H1 (cell line): Measurements from ENCODE around the gene ZMYND15. TPM values are rescaled to one million over a fixed set of nuclear protein-coding genes. Genes with fewer than 3 reads are reported as not detected.

Experiments
- ATF2 ChIP-seq: IDR thresholded peaks from 2 replicates; pipeline ENCODE4 v1.6.1; 2012; ENCODE audit warnings: low read length, inconsistent platforms
- CTCF ChIP-seq, 3 experiments: IDR thresholded peaks; 1 replicate in 2 of 3; 2 replicates in 1 of 3; pipeline versions ENCODE4 v1.5.1 to v1.6.1; 2011; ENCODE audit warnings: low read length in 3 of 3, mild to moderate bottlenecking in 3 of 3, inconsistent platforms in 2 of 3, low read depth in 1 of 3, moderate library complexity in 1 of 3; ENCODE audit not compliant: insufficient read depth in 1 of 3; ENCODE audit errors: control extremely low read depth in 1 of 3
- KDM1A ChIP-seq: fragments of 200-600, 300-600 bp; sonication (generic); IDR thresholded peaks from 2 replicates; pipeline ENCODE4 v1.7.1; 2016; ENCODE audit warnings: mild to moderate bottlenecking, low read length, borderline replicate concordance
- POLR2A ChIP-seq, 2 experiments: IDR thresholded peaks; 1 replicate in 1 of 2; 2 replicates in 1 of 2; pipeline ENCODE4 v1.6.1; 2011; ENCODE audit warnings: low read depth in 2 of 2, low read length in 2 of 2, mild to moderate bottlenecking in 2 of 2; ENCODE audit errors: control extremely low read depth in 1 of 2
- TBP ChIP-seq: IDR thresholded peaks from 2 replicates; pipeline ENCODE4 v1.6.1; 2011; ENCODE audit warnings: low read depth, low read length, improper control_type of control experiment
- polyA plus RNA-seq, 7 experiments: library from polyadenylated mRNA; depleted of rRNA in 3 of 7; stranded (reverse) in 5 of 7; unstranded in 2 of 7; fragments of >200 nt in 5 of 7; fragments of 200-250 nt in 2 of 7; gene quantifications; 1 replicate in 5 of 7; 2 replicates in 1 of 7; 4 replicates in 1 of 7; pipeline versions ENCODE4 v1.2.1 to v1.2.3, GENCODE V29; 2011 to 2013; ENCODE audit warnings: missing spikeins in 2 of 7, mixed read lengths in 2 of 7
- total RNA-seq: library from RNA; stranded (reverse); fragmentation: NEBNext Ultra II Directional; extraction: Animal tissue kit (Norgen Biotek cat#: 25700); gene quantifications from 2 replicates; pipeline ENCODE4 v1.2.1, GENCODE V29; 2021

Gene ZMYND15
- total and polyA plus RNA-seq, 2 of the 8 experiments (the other 6 are each of a cell fraction or from before 2014, with no cell fraction given), result 0.53 to 0.58 TPM

- TF ChIP-seq CTCF (IDR thresholded peaks at IDR 0.05; ENCODE audit: control extremely low read depth in 1 of 3, insufficient read depth in 1 of 3, low read depth in 1 of 3, low read length in 3 of 3) (peak; percentile 27 to 39 (median 33)), POLR2A (IDR thresholded peaks at IDR 0.05; ENCODE audit: control extremely low read depth in 1 of 2, low read depth in 2 of 2, low read length in 2 of 2) (no peak), TBP (no peak), KDM1A (no peak), ATF2 (no peak)
These were observed 43.0 kb downstream of the ZMYND15 start (continued) for GRCh38 chr17:4782652-4783051.
